ENCODE measurements around the gene BCR. TPM values are rescaled to one million over a fixed set of nuclear protein-coding genes. Genes with fewer than 3 reads are reported as not detected.

BCR gene
- total and polyA plus RNA-seq, 10 donors = 15.2 to 64.8 (median 50.7) TPM

GRCh38 chr22:23256171-23256932 lies 76.0 kb downstream of the BCR start:
- peaks cover 0 to 44% (median 20%) of the 10 kb centered on the region in 6 donors for H3K4me1 ChIP-seq
- 89 to 95% (median 93%) methylated on average over 10 of the region's 10 CpGs for WGBS, 5 donors
- no peak for DNase-seq
- H3K27ac ChIP-seq = peak overlapping the region in 3 of 8 donors; percentile 3 to 64 (median 53)
- no peaks in the 10 kb centered on the region for H3K9me3 ChIP-seq
- no peak overlapping the region for H3K4me3 ChIP-seq
- H3K27me3 ChIP-seq (replicated peaks in 1 of 7) = no peaks in the 10 kb centered on the region
- peaks cover 0 to 82% (median 38%) of the 10 kb centered on the region in 6 donors for H3K36me3 ChIP-seq
- TF ChIP-seq POLR2A (IDR thresholded peaks at IDR 0.05) (no peak), POLR2AphosphoS5 (IDR thresholded peaks at IDR 0.05) (no peak)
- TF ChIP-seq, protein P1, sequence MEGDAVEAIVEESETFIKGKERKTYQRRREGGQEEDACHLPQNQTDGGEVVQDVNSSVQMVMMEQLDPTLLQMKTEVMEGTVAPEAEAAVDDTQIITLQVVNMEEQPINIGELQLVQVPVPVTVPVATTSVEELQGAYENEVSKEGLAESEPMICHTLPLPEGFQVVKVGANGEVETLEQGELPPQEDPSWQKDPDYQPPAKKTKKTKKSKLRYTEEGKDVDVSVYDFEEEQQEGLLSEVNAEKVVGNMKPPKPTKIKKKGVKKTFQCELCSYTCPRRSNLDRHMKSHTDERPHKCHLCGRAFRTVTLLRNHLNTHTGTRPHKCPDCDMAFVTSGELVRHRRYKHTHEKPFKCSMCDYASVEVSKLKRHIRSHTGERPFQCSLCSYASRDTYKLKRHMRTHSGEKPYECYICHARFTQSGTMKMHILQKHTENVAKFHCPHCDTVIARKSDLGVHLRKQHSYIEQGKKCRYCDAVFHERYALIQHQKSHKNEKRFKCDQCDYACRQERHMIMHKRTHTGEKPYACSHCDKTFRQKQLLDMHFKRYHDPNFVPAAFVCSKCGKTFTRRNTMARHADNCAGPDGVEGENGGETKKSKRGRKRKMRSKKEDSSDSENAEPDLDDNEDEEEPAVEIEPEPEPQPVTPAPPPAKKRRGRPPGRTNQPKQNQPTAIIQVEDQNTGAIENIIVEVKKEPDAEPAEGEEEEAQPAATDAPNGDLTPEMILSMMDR (IDR thresholded peaks at IDR 0.05 in 8 of 11, conservative IDR thresholded peaks at IDR 0.05 in 3 of 11) = no peak
- intact Hi-C loops (cut with DNase I; ENCODE audit: low total_unique reads) = no loop called here

DNA sequence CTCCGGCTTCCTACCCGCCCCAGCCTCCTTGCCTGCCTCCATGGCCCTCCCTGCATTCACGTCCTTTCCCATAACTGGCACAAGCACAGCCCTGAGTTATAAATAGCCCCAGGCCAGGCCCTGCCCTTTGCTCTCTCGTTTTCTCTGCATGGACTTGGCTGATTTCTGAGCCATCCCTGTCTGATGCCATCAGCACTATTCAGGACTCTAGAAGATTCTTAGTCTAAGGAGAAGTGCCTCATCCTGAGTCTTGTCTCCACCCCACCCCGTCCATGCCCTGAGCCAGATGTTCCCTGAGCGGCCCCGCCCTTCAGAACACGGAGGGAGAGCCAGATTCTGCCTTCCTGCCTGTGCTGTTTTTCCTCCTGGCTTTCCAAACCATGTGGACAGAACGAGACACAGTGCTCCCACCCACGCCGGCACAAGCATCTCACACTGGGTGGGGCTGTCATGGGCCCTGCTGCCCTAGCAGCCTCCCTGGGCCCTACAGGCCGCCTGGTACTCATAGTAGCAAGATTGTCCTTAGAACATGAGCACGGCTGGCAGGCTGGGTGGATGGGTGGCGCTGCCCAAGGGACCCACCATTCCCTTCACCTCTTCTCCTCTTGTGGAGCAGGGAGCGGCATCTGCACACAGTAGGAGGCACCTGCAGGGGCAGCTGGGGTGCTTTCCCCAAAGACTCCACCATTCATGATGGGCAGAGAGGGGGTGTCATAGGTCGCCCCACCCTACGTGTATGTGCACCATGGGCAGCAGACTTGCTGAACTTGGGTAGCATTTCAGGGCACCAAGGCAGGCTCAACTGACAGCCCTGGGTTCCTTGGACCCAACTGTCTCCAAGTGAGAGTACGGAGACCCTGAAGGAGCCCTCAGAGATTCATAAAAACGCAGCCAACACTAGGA lies 76.9 kb downstream of the BCR start:
- H3K27ac ChIP-seq = peak overlapping the region in 4 of 8 donors; percentile 3 to 64 (median 39)
- H3K9me3 ChIP-seq = no peaks in the 10 kb centered on the region
- DNase-seq = no peak
- TF ChIP-seq POLR2AphosphoS5 (IDR thresholded peaks at IDR 0.05) = peak in 2 of 3 donors; percentile 27 to 51
- TF ChIP-seq, protein P1 (IDR thresholded peaks at IDR 0.05 in 8 of 11, conservative IDR thresholded peaks at IDR 0.05 in 3 of 11) = no peak
- H3K4me1 ChIP-seq = peaks cover 0 to 42% (median 22%) of the 10 kb centered on the region in 6 donors
- peaks cover 0 to 91% (median 47%) of the 10 kb centered on the region in 6 donors for H3K36me3 ChIP-seq
- intact Hi-C loops (cut with DNase I; ENCODE audit: low total_unique reads) = no loop called here
- H3K27me3 ChIP-seq (replicated peaks in 1 of 7) = no peaks in the 10 kb centered on the region
- 65 to 84% (median 77%) methylated on average over 18 to 19 of the region's 19 CpGs for WGBS, 5 donors
- no peak overlapping the region for H3K4me3 ChIP-seq

- Histone ChIP-seq H3K4me1 (peaks cover 0 to 52% (median 23%) of the 10 kb centered on the region in 6 donors), H3K27me3 (replicated peaks in 1 of 7) (no peaks in the 10 kb centered on the region), H3K36me3 (peaks cover 0 to 99% (median 49%) of the 10 kb centered on the region in 6 donors), H3K4me3 (no peak overlapping the region), H3K9me3 (no peaks in the 10 kb centered on the region), H3K27ac (peak overlapping the region in 3 of 8 donors; percentile 25 to 64 (median 53))
- WGBS, 5 donors = 91 to 94% (median 93%) methylated on average over 14 to 15 of the region's 15 CpGs
- TF ChIP-seq POLR2A (IDR thresholded peaks at IDR 0.05) (no peak), POLR2AphosphoS5 (IDR thresholded peaks at IDR 0.05) (no peak)
- TF ChIP-seq, protein P1 (IDR thresholded peaks at IDR 0.05 in 8 of 11, conservative IDR thresholded peaks at IDR 0.05 in 3 of 11) = no peak
- intact Hi-C loops (cut with DNase I; ENCODE audit: low total_unique reads) = no loop called here
- no peak for DNase-seq
These were observed 77.8 kb downstream of the BCR start for GRCh38 chr22:23257889-23258825.
